Thyroid gland (tissue), 4 donors: ENCODE results near the gene TUBAL3.

Source experiments
- CTCF ChIP-seq, 6 experiments: fragments of 200-600 bp in 3 of 6; fragments of 450-650 bp in 3 of 6; sonication (generic) in 3 of 6; IDR thresholded peaks; one replicate each; pipeline ENCODE4 v1.5.1; 2016 to 2019; ENCODE audit warnings: antibody characterized with exemption in 6 of 6, mild to moderate bottlenecking in 2 of 6, inconsistent platforms in 1 of 6, moderate library complexity in 1 of 6
- POLR2A ChIP-seq, 2 donors: fragments of 450-650 bp; IDR thresholded peaks; one replicate each; pipeline ENCODE4 v1.6.1; 2017; ENCODE audit warnings: antibody characterized with exemption in 2 of 2, mild to moderate bottlenecking in 2 of 2, moderate library complexity in 1 of 2

- TF ChIP-seq CTCF (IDR thresholded peaks at IDR 0.05) (no peak), POLR2A (IDR thresholded peaks at IDR 0.05) (no peak)
These were observed 35.1 kb downstream of the TUBAL3 start for GRCh38 chr10:5369362-5370158.
